ENCODE results near the gene FOXP1. TPM values are rescaled to one million over a fixed set of nuclear protein-coding genes. Genes with fewer than 3 reads are reported as not detected.

FOXP1 gene
- total RNA-seq, 1 donor from 2014 or later = 71.3 TPM

DNA sequence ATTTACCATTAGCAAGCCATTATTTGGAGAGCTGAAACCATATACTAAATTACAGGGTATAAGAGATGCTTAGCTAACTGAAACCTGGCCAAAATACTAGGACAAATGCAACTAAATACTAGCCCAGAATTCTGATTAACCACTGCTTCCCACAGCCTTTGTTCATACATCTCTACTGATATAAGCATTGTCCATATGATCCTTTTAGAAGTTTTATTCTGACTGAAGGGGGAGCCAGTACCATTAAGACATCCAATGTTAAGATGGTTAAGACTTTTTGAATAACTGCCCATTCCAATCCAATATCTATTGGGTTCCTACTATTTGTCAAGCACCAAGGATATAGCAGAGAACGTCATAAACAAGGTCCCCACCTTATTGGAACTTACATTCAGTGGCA is 421.3 kb downstream of the FOXP1 start:
- Mint-ChIP-seq H3K4me1 (ENCODE audit: unreplicated experiment) (no peaks in the 10 kb centered on the region), H3K36me3 (ENCODE audit: low read depth, unreplicated experiment) (no peaks in the 10 kb centered on the region), H3K9me3 (ENCODE audit: unreplicated experiment) (no peaks in the 10 kb centered on the region), H3K4me3 (ENCODE audit: unreplicated experiment) (no peak overlapping the region), H3K27me3 (ENCODE audit: unreplicated experiment) (no peaks in the 10 kb centered on the region), H3K27ac (ENCODE audit: unreplicated experiment) (no peak overlapping the region)
- no peak for DNase-seq (ENCODE audit: low spot score)
- TF ChIP-seq, protein P1, sequence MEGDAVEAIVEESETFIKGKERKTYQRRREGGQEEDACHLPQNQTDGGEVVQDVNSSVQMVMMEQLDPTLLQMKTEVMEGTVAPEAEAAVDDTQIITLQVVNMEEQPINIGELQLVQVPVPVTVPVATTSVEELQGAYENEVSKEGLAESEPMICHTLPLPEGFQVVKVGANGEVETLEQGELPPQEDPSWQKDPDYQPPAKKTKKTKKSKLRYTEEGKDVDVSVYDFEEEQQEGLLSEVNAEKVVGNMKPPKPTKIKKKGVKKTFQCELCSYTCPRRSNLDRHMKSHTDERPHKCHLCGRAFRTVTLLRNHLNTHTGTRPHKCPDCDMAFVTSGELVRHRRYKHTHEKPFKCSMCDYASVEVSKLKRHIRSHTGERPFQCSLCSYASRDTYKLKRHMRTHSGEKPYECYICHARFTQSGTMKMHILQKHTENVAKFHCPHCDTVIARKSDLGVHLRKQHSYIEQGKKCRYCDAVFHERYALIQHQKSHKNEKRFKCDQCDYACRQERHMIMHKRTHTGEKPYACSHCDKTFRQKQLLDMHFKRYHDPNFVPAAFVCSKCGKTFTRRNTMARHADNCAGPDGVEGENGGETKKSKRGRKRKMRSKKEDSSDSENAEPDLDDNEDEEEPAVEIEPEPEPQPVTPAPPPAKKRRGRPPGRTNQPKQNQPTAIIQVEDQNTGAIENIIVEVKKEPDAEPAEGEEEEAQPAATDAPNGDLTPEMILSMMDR (IDR thresholded peaks at IDR 0.05; ENCODE audit: unreplicated experiment) = no peak

DNA sequence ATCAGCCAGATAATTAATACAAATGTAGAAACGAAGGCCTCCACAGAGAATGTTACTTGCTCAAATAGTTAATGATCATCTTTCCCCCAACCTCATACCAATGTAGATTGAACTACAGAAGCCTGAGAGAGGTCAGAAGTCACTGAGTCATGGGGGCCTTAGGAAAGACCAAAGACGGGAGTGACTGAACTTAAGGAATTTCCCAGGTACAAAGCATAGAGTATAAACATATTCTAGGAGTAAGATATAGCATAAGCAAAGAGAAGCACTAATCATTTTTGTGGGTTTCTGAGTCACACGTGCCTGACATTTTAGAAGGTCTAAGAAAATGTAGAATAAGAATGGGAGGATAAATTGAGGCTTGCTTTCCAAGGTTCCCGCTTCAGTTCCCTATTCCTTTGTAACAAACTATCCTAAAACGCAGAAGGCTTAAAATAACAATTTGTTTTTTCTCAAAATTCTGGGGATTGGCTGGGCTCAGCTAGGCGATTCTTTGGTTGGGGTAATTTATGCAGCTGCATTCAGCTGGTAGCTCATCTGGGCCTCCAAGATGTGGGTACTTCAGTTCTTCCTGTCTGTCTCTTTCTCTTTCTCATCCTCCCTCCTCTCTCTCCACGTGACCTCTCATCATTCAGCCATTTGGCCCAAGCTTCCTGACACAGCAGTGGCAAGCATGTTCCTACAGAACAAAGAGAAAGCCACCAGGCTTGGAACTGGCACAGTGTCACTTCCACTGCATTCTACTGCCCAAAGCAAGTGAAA is 422.6 kb downstream of the FOXP1 start:
- Mint-ChIP-seq H3K27ac (ENCODE audit: unreplicated experiment) (no peak overlapping the region), H3K4me1 (ENCODE audit: unreplicated experiment) (no peaks in the 10 kb centered on the region), H3K36me3 (ENCODE audit: low read depth, unreplicated experiment) (no peaks in the 10 kb centered on the region), H3K9me3 (ENCODE audit: unreplicated experiment) (no peaks in the 10 kb centered on the region), H3K27me3 (ENCODE audit: unreplicated experiment) (no peaks in the 10 kb centered on the region), H3K4me3 (ENCODE audit: unreplicated experiment) (no peak overlapping the region)
- TF ChIP-seq, protein P1 (IDR thresholded peaks at IDR 0.05; ENCODE audit: unreplicated experiment) = no peak
- no peak for DNase-seq (ENCODE audit: low spot score)

DNA sequence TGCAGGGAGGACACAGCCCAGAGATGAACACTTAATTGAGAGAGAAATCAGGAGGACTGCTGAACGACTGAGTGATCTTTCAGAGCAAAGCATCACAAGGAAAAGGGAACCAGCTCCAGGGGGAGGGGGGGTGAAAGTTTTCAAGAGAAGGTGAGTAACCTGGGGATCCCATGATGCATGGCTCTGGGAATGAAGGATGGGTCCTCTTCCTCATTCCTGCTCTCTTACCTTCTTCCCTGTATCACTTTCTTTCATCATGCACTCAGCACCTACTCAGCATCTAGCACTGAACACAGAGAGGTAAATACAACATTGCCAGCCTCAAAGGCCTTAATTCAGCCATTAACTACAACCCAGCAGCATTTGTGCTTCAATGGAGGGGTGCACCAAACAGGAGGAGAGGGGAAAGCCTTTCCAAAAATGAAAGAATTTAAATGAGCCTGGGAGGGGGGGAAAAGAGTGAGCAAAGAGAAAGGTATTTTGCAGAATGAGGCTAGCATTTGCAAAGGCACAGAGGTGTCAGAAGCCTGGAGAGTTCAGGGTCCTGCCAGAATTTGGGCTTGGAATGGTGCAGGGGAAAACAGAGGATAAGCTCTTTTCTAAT is 427.4 kb downstream of the FOXP1 start:
- Mint-ChIP-seq H3K4me1 (ENCODE audit: unreplicated experiment) (no peaks in the 10 kb centered on the region), H3K27me3 (ENCODE audit: unreplicated experiment) (no peaks in the 10 kb centered on the region), H3K36me3 (ENCODE audit: low read depth, unreplicated experiment) (no peaks in the 10 kb centered on the region), H3K27ac (ENCODE audit: unreplicated experiment) (no peak overlapping the region), H3K4me3 (ENCODE audit: unreplicated experiment) (no peak overlapping the region), H3K9me3 (ENCODE audit: unreplicated experiment) (no peaks in the 10 kb centered on the region)
- no peak for DNase-seq (ENCODE audit: low spot score)
- TF ChIP-seq, protein P1 (IDR thresholded peaks at IDR 0.05; ENCODE audit: unreplicated experiment) = no peak

DNA sequence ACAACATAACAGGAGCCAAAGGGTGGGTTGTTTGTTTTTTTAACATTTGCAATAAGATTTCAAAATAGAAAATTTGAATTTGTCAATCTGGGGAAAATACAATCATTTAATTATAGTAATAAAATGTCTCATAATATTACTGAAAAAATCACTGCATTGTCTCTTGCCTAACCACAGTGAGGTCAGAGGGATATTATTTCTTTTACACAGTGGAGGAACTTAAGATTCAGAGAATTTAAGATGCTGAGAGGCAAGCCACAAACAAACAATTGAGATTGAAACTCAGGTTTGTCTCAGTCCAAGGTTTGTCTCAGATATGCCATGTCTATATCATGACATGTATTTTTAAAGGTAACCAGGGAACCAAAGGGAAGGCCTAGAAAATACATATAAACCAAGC is 428.7 kb downstream of the FOXP1 start:
- H3K36me3 Mint-ChIP-seq (ENCODE audit: low read depth, unreplicated experiment) = no peaks in the 10 kb centered on the region
- no peaks in the 10 kb centered on the region for H3K4me1 Mint-ChIP-seq (ENCODE audit: unreplicated experiment)
- no peaks in the 10 kb centered on the region for H3K9me3 Mint-ChIP-seq (ENCODE audit: unreplicated experiment)
- no peak overlapping the region for H3K4me3 Mint-ChIP-seq (ENCODE audit: unreplicated experiment)
- H3K27ac Mint-ChIP-seq (ENCODE audit: unreplicated experiment) = no peak overlapping the region
- DNase-seq (ENCODE audit: low spot score) = no peak
- TF ChIP-seq, protein P1 (IDR thresholded peaks at IDR 0.05; ENCODE audit: unreplicated experiment) = no peak
- H3K27me3 Mint-ChIP-seq (ENCODE audit: unreplicated experiment) = no peaks in the 10 kb centered on the region

DNA sequence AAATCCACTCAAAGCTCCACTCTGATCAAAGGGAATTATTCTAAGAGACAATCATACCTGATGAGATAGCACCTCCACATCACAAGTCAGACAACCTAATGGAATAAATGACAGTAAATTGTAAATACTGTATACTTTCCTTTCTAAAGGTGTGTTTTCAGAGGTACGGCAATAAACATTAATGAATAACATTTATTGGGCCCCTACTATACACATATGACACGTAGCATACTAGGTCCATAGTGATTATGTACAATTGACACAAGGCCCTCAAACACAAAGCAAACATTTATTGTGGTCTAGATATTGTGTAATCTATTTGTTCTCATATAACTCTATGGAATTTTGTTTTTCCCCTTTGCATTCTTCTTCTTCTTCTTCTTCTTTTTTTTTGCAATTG is 429.8 kb downstream of the FOXP1 start:
- peaks cover 3% of the 10 kb centered on the region for H3K4me1 Mint-ChIP-seq (ENCODE audit: unreplicated experiment)
- H3K27me3 Mint-ChIP-seq (ENCODE audit: unreplicated experiment) = no peaks in the 10 kb centered on the region
- TF ChIP-seq, protein P1 (IDR thresholded peaks at IDR 0.05; ENCODE audit: unreplicated experiment) = no peak
- no peaks in the 10 kb centered on the region for H3K9me3 Mint-ChIP-seq (ENCODE audit: unreplicated experiment)
- no peaks in the 10 kb centered on the region for H3K36me3 Mint-ChIP-seq (ENCODE audit: low read depth, unreplicated experiment)
- no peak overlapping the region for H3K4me3 Mint-ChIP-seq (ENCODE audit: unreplicated experiment)
- no peak overlapping the region for H3K27ac Mint-ChIP-seq (ENCODE audit: unreplicated experiment)
- DNase-seq (ENCODE audit: low spot score) = no peak
